NB4 (cell line): ENCODE measurements around the gene SPACA4.

Experiments
- POLR2A ChIP-seq: IDR thresholded peaks from 2 replicates; pipeline ENCODE4 v1.6.1; 2011; ENCODE audit warnings: mild to moderate bottlenecking; ENCODE audit not compliant: insufficient read length; ENCODE audit errors: extremely low read depth
- TF ChIP-seq, protein P1 (sequence below): IDR thresholded peaks from one replicate; pipeline ENCODE4 v1.5.1; 2012; ENCODE audit warnings: low read depth, low read length

GRCh38 chr19:48561412-48561811 is 45.1 kb upstream of the SPACA4 start:
- TF ChIP-seq, protein P1, sequence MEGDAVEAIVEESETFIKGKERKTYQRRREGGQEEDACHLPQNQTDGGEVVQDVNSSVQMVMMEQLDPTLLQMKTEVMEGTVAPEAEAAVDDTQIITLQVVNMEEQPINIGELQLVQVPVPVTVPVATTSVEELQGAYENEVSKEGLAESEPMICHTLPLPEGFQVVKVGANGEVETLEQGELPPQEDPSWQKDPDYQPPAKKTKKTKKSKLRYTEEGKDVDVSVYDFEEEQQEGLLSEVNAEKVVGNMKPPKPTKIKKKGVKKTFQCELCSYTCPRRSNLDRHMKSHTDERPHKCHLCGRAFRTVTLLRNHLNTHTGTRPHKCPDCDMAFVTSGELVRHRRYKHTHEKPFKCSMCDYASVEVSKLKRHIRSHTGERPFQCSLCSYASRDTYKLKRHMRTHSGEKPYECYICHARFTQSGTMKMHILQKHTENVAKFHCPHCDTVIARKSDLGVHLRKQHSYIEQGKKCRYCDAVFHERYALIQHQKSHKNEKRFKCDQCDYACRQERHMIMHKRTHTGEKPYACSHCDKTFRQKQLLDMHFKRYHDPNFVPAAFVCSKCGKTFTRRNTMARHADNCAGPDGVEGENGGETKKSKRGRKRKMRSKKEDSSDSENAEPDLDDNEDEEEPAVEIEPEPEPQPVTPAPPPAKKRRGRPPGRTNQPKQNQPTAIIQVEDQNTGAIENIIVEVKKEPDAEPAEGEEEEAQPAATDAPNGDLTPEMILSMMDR = no peak
- TF ChIP-seq POLR2A = no peak
